Fibroblast of skin of scalp (primary cell): ENCODE measurements around the gene EIF4E1B.

Source experiments
- DNase-seq: peaks from one replicate; pipeline ENCODE4 v3.0.0-alpha.2; 2013

The EIF4E1B gene

DNA sequence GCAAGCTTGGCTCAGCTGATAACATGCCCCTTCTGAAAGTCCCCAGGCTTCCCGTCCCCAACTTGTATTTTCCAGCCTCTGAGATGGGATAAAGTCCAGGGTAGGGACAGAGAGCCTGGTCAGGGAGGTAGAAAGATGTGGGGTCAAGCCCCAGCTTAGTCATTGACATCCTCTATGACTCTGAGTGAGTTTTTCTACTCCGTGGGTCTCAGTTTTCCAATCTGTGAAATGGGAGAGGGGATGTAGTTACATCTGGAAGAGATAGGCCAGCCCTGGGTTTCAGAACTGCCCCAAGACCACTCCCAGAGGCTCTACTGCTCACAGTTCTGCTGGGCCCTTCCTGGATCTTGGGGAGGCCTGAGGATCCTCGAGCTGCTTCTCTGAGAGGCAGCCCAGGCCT, 23.6 kb upstream of the EIF4E1B start:
- DNase-seq: no peak

DNA sequence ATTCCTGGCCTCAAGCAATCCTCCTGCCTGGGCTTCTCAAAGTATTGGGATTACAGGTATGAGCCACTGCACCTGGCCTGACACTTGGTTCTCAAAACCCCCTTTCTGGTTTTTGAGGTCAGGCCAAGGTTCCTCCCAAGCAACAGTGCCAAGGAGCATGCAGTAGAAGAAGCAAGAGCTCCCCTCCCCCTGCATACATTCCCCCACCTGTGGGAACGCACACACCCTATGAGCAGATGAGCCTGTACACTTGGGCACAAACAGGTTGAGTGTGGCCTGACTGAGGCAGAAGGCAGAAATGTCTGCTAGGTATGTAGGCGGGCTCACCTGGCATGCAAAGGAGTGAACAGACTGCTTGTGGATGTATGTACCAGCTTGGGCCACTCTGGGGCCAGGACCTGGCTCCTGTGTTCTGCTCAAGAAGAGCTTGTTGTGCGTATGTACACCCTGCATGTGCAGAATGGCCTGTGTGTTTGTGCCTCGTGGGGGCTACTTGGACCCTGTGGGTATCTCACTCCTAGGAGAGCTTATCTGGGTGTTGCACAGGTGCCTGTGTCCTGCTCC, 22.3 kb upstream of the EIF4E1B start:
- no peak for DNase-seq

DNA sequence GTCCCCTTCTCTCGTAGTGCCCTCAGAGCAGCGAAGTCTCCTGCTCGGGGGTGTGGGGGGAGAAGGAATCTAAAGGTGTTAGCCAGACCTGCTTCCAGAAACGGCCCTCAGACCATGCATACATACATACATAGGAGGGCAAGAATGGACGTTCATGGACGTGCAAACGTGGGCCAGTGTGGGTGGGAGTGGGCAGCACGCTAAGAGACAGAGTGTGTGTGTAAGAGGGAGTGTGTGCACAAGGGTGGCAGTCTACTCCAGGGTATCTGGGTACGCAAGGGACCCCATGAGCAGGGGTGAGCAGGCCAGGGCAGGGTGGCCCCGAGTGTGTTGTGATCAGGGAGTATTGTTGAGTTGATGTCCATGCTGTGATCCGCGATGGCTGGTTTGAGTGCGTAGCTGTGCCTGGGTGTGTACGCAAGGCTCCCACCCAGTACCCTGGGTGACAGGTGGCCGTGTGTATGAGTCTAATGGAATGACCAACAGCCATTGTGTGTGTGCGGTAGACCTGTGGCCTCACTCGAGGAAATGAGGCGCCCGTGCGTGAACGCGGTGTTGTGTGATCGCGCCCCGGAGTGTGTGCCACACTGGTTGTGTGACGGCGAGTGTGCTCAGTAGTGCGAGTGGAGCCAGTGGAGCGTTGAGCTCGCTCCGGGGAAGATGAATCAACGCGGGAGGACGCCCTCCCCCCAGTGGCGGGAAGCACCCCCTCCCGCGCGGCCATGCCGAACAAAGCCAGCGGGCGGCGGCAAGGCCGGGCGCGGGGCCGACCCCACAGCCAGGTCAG, 21.3 kb upstream of the EIF4E1B start:
- DNase-seq: no peak

DNA sequence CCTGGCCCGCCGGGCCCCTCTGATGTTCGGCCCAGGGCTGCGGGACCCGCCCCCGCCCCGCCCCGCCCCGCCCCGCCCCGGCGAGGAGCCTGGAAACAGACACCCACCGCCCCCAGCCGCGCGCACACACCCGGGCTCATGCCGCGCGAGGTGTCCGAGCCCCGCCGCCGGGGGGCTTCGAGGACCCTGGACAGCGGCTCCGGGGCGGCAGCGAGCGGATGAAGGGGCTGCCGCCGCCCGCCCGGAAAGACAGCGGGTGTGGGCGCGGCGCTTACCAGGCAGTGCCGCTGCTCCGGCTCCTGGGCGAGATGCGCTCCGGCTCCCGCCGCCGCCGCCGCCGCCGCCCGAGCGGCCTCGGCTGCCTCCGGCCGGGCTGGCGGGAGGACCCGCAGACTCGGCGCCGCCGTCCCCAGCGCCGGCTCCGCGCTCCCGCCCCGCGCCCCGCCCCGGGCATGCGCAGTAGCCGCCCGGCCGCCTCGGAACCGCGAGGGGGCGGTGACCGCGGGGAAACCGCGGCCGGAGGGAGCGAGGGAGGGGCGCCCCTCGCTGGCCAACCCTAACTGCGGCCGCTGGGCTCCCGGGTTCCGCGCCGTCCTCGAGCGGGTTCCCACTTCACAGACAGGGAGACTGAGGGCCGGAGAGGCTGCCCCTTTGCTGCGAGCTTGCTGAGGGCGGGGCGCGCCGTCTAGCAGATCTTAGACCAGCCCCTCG, 20.6 kb upstream of the EIF4E1B start, which contains the start of gene GPRIN1:
Gene GPRIN1 (minus strand): TSS at position 433 of the 711 bp plus-strand sequence. CDS start 10,322 bp downstream, outside the sequence.
- peak; percentile 64 for DNase-seq

DNA sequence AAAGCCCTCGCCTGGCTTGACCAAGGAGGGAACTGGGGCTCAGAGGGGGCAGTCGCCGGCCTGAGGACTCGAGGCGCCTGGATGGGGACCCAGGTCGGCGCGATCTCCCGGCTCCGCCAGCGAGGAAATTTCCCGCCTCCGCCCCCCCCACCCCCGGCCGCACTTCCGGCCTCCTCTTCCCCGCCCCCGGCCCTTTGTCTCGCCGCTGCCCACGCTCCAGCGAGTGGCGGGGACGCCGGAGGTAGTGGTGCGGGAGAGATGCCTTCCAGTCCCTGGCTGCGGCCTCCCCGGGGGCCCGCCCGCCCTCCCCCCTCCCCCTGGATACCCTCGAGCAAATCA, 20.1 kb upstream of the EIF4E1B start:
- DNase-seq: no peak

DNA sequence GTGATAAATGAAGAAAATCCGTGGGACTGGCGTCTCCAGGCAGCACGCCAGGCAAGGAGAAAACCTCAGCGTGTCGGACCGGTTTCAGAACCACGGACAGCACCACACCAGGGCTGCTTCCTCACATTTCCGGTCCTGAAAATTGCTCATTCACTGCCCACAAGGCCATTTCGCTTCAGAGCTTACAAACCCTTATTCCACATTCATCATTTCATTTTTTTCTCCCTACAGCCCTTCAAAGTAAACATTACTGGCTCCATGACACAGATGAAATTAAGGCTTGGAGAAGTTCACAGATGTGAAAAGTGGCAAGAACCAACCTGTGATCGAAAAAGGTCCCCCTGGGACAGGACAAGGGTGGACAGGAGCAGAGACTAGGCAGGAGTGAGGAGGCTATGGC, 19.0 kb upstream of the EIF4E1B start:
- DNase-seq: peak; percentile 79

DNA sequence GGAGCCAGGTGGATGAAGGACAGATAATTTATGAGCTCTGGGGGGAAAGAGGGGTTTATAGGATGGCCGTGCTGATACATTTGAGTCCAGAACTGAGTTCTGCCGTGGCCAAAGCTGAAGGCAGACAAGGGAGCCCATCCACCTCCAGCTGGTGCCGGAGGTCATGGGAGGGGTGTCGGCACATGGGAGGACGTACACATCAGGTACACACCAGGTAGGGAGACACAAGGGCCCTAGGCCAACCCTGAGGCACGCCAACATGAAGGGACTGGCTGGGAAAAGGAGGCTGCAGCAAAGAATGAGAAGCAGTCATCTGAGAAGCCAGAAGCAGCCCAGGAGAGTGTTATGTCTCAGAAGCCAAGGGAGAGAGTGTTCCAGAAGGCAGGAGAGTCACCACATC, 18.5 kb upstream of the EIF4E1B start:
- no peak for DNase-seq

DNA sequence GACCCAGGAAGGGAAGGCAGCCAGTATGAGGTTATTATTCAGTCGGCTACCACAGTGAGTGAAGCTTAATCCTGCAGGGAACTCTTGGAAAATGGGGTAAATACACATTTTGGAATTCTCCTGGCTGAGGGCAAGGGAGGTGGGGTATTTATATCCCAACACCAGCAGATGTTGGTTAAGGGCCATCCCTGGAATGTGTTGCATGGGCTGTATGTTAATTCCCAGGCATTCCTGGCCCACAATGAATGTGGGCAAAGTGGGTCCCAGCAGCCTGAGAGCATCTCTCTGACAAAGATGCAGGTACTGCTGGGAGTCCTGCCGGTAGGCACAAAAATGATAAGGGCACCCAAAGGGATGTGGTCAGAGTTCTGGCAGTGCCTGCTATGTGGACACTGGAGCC, 17.6 kb upstream of the EIF4E1B start:
- no peak for DNase-seq

DNA sequence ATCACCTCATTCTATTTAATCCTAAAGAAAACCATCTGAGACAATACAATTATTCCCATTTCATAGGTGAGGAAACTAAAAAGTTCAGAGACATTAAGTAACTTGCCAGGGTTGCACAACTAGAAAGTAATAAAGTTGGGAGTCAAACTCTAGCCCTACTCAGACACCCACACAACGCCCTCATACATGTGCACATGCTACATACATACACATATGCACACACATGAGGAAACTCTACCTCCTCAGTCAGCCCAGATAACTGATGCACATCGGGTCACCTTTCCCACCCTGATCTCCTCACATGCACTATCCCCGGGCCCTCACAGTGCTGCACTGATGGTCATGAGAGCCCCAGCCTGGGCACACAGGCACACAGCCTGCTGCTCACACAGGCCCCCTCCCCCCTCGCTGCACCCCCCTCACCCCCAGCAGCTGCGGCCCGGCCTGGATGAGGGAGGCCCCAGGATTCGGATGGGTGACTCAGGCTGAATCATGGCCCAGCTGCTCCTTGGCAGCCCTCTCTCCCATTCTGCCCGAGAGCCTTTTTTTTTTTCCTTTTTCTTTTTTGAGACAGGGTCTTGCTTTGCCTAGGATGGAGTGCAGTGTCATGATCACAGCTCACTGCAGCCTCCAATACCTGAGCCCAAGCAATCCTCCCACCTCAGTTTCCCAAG, 15.5 kb upstream of the EIF4E1B start:
- peak; percentile 65 for DNase-seq

DNA sequence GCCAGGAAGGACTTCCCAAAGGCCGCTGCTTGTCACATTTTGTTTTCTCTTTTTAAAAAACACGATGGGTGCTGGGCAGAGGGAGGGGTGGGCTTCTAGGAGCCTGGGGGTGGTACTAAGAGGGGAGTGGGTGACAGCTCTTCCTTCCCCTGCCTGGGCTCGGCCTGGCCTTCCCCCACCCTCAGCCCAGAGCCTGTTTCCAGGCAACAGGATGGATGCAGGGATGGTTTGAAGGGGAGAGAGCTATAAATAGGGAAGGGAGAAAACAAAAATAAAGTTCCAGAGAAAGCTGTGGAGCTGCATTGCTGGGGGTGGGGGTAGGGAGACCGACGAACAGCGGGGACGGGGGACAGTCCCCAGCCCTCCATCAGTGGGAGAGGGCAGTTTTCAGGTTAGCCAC, 14.0 kb upstream of the EIF4E1B start:
- DNase-seq: no peak

DNA sequence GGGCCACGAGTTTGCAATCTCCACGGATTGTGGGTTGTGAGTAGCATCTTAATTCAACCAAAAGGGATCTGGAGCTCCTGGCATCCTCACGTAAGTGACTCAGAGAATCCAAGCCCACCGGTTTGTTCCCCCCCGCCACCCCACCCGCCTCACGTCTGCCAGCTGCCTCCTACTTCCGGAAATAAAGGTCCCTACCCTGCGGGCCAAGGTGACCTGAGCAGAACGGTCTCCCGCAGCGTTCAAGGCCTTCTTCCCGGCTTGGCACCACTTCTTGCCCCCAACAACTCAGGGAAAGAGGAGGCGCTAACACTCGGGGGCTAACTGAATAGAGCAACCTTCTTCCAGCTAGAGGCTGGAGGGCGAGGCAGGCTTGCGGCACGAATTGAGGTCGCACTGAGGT, 11.7 kb upstream of the EIF4E1B start:
- DNase-seq: no peak

DNA sequence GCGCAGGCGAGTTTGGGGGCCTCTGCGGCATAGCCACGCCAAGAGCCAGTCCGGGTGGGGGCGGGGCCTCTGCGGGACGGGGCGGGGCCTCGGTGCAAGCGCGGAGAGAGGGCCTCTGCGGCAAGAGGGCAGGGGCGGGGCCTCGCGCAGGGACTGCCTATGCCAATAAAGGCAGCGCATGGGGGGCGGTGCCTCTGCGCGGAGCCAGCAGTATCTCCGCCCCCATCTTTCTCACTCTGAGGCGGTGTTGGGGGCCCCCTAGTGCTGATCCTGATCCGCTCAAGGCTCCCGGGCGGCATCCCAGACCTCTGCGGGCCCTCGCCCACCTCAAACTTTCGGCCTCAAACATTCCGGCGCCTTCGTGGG, 11.3 kb upstream of the EIF4E1B start:
- DNase-seq: peak; percentile 85

DNA sequence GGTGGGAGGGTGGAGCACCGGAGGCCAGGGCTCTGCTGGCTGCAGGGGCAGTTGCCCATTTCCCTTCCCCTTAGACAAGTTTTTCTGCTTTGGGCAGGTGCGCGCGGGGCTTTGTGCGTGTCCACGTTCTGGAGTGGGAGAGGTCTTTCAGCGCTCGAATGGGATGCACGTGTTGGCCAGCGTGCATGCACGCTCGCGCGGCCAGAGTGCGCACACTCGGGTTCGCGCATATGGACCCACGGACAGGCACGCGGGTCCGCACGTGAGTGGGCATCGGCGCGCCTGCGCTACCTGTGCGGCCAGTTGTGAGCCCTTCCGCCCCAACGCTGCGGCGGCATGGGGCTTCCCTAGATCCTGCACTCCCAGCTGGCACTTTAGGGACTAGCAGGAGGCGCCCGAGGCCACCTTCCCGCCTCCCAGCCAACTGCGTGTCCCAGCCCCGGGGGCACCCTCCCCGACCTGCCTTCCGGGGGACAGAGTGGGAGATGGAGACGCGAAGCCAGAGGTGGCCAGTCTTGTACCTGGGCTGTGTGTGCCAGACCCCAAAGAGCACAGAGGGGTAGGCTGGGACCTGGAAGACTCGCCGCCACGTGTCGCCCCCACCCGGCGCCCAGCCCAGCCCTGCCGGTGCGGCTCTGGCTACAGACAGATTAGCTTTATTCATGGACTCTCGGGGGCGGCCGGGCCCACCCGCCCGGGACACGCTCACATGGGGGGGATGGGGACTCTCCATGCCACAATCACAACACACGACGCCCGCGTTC, 10.7 kb upstream of the EIF4E1B start:
- DNase-seq: no peak

DNA sequence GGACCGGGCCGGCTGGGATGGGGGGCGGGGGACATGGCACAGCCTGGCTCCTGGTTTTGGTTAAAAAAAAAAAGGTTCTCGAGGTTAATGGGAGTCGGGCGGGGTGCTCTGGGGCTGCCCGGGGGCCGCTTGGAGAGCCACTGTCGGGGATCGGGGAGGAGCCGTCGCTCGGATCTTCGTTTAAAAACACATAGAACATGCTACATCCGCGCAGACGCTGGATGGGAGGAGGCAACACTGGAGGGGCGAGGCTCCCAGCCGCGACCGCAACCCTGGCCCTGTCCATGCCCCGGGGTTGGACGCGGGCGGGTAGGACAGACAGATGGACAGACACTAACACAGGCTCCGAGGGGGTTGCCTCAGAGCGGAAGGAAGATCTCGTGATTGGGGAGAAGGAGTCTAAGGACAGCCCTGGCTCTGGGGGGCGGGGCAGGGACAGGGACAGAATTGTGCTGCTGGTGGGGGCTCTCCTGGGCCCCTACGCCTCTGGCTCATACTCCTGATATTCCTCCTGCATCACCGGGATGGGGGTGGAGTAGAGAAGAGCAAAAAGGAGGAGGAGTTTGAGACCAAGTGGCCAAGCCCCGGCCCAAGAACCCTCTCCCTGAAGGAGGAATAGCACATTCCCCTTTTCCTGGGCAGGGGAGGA, 10.0 kb upstream of the EIF4E1B start:
- DNase-seq: no peak

DNA sequence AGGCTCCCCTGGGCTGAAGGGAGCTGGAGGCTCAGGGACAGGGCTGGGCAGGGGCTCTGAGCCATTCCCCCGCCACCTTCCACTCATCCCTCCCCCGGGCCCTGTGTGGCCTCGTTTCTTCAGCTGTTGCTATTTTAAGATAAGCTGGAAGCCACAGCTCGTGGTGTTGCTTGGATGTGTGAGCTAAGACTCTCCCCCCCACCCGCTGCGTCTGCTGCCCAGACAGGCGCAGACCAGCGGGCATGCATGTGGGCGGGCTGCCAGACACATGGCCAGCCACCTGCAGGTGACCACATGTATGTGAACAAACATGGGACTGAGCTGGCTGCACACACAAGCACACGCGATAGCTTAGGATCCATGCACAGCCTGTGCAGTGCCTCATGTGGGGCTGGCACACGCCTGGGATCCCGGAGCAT, 8.8 kb upstream of the EIF4E1B start:
- no peak for DNase-seq

DNA sequence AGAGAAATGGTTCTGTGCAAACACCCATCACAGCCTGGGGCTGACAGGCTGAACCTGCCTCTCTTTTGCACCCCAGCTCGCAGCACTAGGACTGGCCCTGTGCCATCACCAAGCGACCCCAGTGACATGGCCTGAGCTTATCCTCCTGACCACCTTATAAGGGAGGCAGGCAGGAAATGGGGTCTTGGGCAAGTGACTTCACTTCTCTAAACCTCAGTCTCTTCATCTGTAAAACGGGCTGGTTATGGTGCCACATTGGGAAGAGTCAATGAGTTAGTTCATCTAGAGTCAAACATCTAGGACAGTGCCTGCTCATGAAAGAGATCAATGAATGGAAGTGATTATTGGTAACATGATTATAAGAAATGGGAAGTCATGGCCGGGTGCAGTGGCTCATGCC, 6.3 kb upstream of the EIF4E1B start:
- no peak for DNase-seq

DNA sequence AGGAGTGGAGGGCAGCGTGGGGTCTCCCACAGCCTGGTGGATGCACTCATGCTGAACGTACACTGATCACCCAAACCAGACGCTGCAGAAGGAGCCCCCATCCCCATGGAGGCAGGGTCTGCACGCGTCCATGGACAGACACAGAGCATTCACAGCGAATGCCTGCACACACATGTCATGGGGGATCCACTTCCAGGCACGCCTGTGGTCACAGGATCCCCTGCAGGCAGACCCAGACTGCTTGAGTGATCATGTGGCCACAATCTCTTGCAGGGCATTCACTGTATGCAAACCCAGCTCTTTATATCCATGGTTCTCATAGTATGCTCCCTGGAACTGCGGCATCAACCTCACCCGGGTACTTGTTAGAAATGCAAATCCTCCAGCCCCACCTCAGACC, 5.5 kb upstream of the EIF4E1B start:
- no peak for DNase-seq

DNA sequence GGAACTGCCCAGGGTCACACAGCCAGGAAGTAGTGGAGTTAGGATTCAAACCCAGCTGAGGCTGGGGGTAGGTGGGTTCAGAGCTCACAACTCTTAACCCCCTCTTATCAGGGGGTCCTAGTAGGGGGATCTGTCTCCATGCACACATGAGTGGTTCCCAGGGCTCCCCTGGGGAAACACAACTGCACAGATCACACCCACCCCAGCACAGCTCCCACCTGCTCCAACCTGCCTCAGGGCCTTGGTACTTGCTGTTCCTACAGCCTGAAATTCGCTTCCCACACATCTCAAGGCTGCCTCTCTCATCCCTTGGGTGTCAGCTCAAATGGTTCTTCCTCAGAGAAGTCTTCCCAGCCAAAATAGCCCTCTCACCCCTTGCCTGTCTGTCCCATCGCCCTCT, 5.0 kb upstream of the EIF4E1B start:
- no peak for DNase-seq

DNA sequence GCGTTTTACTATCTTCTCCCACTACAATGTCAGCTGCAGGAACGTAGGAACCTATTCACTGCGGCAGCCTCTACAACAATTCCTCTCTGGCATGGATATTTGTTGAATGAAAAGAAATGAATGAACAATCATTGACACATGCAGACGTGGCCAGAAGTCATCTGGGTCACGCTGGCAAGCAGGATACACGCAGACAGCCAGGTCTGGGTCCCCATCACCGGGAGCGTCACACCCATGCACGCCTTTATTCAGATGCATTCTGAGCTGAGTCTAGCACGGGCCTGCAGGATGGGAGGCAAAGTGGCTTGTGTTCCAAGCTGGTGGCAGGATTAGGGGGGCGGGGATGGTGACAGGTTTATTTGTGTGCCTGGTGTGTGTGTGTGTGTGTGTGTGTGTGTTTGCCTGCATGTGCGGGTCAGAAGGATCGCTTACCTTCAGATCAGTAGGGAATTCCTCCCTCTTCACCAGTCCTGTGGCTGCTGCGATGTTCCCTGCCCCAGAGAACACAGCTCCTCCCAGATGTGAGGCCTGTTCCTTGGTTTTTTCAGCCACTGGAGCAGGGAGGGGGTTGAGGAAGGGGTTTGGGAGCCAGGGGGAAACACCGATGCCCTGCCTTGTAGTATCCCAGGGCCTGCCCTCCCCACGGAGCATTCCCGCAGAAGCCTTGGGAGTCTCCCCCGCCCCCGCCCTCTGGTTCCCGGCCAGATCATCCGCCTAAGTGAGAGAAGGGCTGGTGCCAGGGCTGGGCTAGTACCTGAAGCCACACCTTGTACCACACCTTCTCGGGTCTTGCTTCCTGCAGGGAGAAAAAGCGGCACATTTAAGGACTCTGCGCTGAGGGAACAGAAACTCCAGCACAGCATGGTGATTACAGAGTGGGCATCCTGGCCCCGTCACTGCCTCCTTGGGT, 4.3 kb upstream of the EIF4E1B start:
- DNase-seq: no peak

DNA sequence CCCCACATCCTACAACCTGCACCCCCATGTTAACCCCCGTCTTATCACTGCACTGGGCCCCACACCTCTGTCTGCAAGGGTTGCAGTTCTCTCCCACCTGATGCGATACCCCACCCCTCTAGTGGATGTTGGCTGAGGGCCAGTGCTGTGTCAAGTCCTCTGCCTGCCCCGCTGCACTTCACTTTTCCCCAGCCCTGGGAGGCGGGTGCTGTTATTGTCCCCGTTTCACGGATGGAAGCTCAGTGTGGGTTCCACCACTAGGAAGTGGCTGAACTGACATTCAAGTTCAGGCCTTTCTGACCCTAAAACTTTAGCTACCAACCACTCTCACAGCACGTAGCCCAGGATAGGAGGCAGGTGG, 3.6 kb upstream of the EIF4E1B start:
- no peak for DNase-seq

DNA sequence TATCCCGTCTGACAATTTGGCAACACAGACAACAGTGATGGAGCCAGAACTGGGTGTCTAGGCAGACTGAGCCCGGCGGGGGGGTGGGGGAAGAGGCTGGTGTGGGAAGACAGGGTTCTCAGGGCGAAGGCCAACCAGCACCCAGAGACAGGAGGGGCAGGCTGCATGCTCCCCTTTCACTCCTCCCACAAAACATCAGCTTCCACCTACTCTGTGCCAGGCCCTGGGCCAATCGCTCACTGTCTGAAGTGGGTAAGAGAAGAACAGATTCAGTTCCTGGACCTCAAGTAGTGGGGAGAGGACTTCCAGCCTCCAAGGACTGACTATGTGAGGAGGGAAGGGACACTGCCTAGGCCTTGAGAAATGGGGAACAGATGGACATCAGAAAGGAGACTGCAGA, 2.9 kb upstream of the EIF4E1B start:
- DNase-seq: no peak
